ENCODE data around the gene FASN. TPM values are rescaled to one million over a fixed set of nuclear protein-coding genes. Genes with fewer than 3 reads are reported as not detected.

Gene FASN
- total RNA-seq, 1 donor from 2014 or later, result 181 TPM

GRCh38 chr17:82031303-82031884, 66.6 kb downstream of the FASN start, which contains the start of gene RAC3:
RAC3 (plus strand) TSS chr17:82031678; CDS start chr17:82031762, 84 bp downstream.
- intact Hi-C loops (cut with micrococcal nuclease), result loop anchor here (1.0 to 10.0 kb wide), 3 partner anchors 123 to 263 kb away; partner anchors contain the start of gene SLC16A3

GRCh38 chr17:82030470-82031302, 67.3 kb downstream of the FASN start:
- intact Hi-C loops (cut with micrococcal nuclease), result loop anchor here (1.0 to 10.0 kb wide), 3 partner anchors 124 to 264 kb away; partner anchors contain the start of gene SLC16A3

DNA sequence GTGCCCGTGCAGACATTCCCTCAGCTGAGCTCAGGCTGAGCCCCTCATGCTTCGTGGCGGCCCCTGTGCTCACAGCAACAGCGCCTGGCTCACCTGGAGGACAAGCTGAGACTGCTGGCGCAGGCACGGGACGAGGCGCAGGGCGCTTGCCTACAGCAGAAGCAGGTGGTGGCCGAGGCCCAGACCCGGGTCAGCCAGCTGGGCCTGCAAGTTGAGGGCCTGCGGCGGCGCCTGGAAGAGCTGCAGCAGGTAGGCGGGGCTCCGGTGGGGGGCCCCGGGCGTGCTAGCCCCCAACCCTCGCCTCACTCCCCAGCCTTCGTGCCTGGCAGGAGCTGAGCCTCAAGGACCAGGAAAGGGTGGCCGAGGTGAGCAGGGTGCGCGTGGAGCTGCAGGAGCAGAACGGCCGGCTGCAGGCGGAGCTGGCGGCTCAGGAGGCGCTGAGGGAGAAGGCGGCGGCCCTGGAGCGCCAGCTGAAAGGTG, 68.0 kb downstream of the FASN start:
- intact Hi-C loops (cut with micrococcal nuclease), result loop anchor here (5.0 to 10.0 kb wide), 2 partner anchors 197 to 265 kb away; partner anchors contain the start of gene SLC16A3

GRCh38 chr17:82029391-82029790, 68.6 kb downstream of the FASN start:
- intact Hi-C loops (cut with micrococcal nuclease), result no loop called here

DNA sequence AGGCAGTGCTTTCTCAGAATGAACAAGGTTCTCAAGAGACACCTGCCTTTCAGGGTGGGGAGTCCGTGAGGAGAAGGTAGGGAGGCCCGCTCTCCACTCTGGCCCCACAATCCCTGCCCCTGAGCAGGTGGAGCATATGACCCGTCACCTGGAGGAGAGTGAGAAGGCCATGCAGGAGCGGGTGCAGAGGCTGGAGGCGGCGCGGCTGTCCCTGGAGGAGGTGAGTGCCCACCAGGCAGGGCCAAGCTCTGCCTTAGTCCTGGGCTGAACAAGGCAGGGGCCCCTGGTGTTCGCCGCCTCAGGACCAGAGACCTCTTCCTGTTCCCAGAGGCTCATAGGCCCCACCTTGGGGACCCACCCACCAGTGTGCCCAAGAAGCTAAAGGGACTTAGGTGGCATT, 69.1 kb downstream of the FASN start:
- intact Hi-C loops (cut with micrococcal nuclease), result no loop called here

Other genes starting within 250 kb of the FASN start
- gene P4HB, start 237.7 kb downstream of the FASN start, total RNA-seq, result 589 and 618 TPM in 2 replicates
- gene ARHGDIA, start 226.9 kb downstream of the FASN start, total RNA-seq, result 703 and 716 TPM in 2 replicates
- gene ALYREF, start 206.7 kb downstream of the FASN start, total RNA-seq, result 218 and 230 TPM in 2 replicates
- gene ANAPC11, start 206.5 kb downstream of the FASN start, total RNA-seq, result 91.4 and 104 TPM in 2 replicates
- 0.11 and 0.48 TPM in 2 replicates for gene NPB, start 196.0 kb downstream of the FASN start, total RNA-seq
- 35.0 and 39.1 TPM in 2 replicates for gene PCYT2, start 186.8 kb downstream of the FASN start, total RNA-seq
- gene SIRT7, start 180.1 kb downstream of the FASN start, total RNA-seq, result 57.2 and 58.6 TPM in 2 replicates
- gene MAFG, start 170.5 kb downstream of the FASN start, total RNA-seq, result 23.3 and 23.6 TPM in 2 replicates
- 35.6 TPM in 2 replicates for gene PYCR1, start 160.9 kb downstream of the FASN start, total RNA-seq
- not detected in 2 replicates for gene MYADML2, start 151.0 kb downstream of the FASN start, total RNA-seq
- gene NOTUM, start 137.0 kb downstream of the FASN start, total RNA-seq, result 0.11 and 0.48 TPM in 2 replicates
- gene ASPSCR1, start 120.6 kb downstream of the FASN start, total RNA-seq, result 34.4 and 35.5 TPM in 2 replicates
- gene CENPX, start 75.4 kb downstream of the FASN start, total RNA-seq, result 82.9 and 87.9 TPM in 2 replicates
- 46.0 and 46.6 TPM in 2 replicates for gene LRRC45, start 74.9 kb downstream of the FASN start, total RNA-seq
- gene RAC3, start 66.6 kb downstream of the FASN start, total RNA-seq, result 10.0 and 12.3 TPM in 2 replicates
- 118 and 124 TPM in 2 replicates for gene DCXR, start 60.5 kb downstream of the FASN start, total RNA-seq
- 20.8 and 20.9 TPM in 2 replicates for gene RFNG, start 46.4 kb downstream of the FASN start, total RNA-seq
- 86.4 and 87.5 TPM in 2 replicates for gene GPS1, start 46.3 kb downstream of the FASN start, total RNA-seq
- 113 and 129 TPM in 2 replicates for gene DUS1L, start 32.4 kb downstream of the FASN start, total RNA-seq
- 59.0 and 60.1 TPM in 2 replicates for gene CCDC57, start 114.6 kb upstream of the FASN start, total RNA-seq
- 109 and 115 TPM in 2 replicates for gene SLC16A3, start 130.8 kb upstream of the FASN start, total RNA-seq
- 127 and 128 TPM in 2 replicates for gene CSNK1D, start 175.5 kb upstream of the FASN start, total RNA-seq
- gene CD7, start 219.4 kb upstream of the FASN start, total RNA-seq, result 184 and 198 TPM in 2 replicates
- 3.4 and 4.0 TPM in 2 replicates for gene SECTM1, start 235.5 kb upstream of the FASN start, total RNA-seq